HCEC 1CT (cell line): ENCODE measurements around the gene FHIP1A.
A peak's percentile ranks its signal among the peaks of the same experiment; 100 is the strongest.
"Not testable (repeated sequence)": the region's sequence is repeated elsewhere in the genome, so short reads cannot be mapped to it uniquely, and the experiment has no call there.

Experiments used
- DNase-seq: peaks from one replicate; pipeline ENCODE4 v3.0.0-alpha.2; 2017

The FHIP1A gene

GRCh38 chr4:151408630-151409469 is at the start of gene FHIP1A:
Gene FHIP1A (plus strand): TSS chr4:151409176. CDS start chr4:151566260, 157,084 bp downstream.
- DNase-seq = peak; percentile 26

- DNase-seq = no peak
Observed at GRCh38 chr4:151359576-151359975, 49.4 kb upstream of the FHIP1A start.

- no peak for DNase-seq
Observed at GRCh38 chr4:151361126-151361525, 47.9 kb upstream of the FHIP1A start.

- DNase-seq = no peak
Observed at GRCh38 chr4:151361966-151362365, 47.0 kb upstream of the FHIP1A start.

GRCh38 chr4:151362404-151363164 is 46.4 kb upstream of the FHIP1A start:
- DNase-seq = peak; percentile 65

- DNase-seq = no peak
Observed at GRCh38 chr4:151376540-151376939, 32.4 kb upstream of the FHIP1A start.

- peak; percentile 11 for DNase-seq
Observed at GRCh38 chr4:151389311-151389710, 19.7 kb upstream of the FHIP1A start.

GRCh38 chr4:151389799-151390198 is 19.2 kb upstream of the FHIP1A start:
- DNase-seq = not testable (repeated sequence)

- no peak for DNase-seq
Observed at GRCh38 chr4:151395873-151396272, 13.1 kb upstream of the FHIP1A start.

- DNase-seq = no peak
Observed at GRCh38 chr4:151400343-151400742, 8.6 kb upstream of the FHIP1A start.

GRCh38 chr4:151401739-151402138 is 7.2 kb upstream of the FHIP1A start:
- no peak for DNase-seq

- DNase-seq = no peak
Observed at GRCh38 chr4:151402145-151402865, 6.7 kb upstream of the FHIP1A start.

GRCh38 chr4:151403656-151404055 is 5.3 kb upstream of the FHIP1A start:
- DNase-seq = no peak

GRCh38 chr4:151404802-151405201 is 4.2 kb upstream of the FHIP1A start:
- not testable (repeated sequence) for DNase-seq

GRCh38 chr4:151407018-151407417 is 2.0 kb upstream of the FHIP1A start:
- no peak for DNase-seq

GRCh38 chr4:151407466-151408379 is 1.3 kb upstream of the FHIP1A start:
- DNase-seq = no peak

- DNase-seq = no peak
Observed at GRCh38 chr4:151408380-151408629, 671 bp upstream of the FHIP1A start.

GRCh38 chr4:151409470-151410313 is 716 bp downstream of the FHIP1A start:
- DNase-seq = no peak

- peak; percentile 64 for DNase-seq
Observed at GRCh38 chr4:151415978-151416377, 7.0 kb downstream of the FHIP1A start.

GRCh38 chr4:151417164-151417571 is 8.2 kb downstream of the FHIP1A start:
- DNase-seq = peak; percentile 28

- no peak for DNase-seq
Observed at GRCh38 chr4:151417766-151418376, 8.9 kb downstream of the FHIP1A start.
